Choroid plexus epithelial cell (primary cell): ENCODE data around the gene SCLY.

ENCODE experiments used
- DNase-seq: peaks from one replicate; pipeline ENCODE4 v3.0.0-alpha.2; 2010; ENCODE audit warnings: low read depth
- H3K4me3 ChIP-seq: 2 replicates; pipeline ENCODE4 v1.5.1; 2011; ENCODE audit warnings: low read depth, mild to moderate bottlenecking, control low read depth, low read length, moderate library complexity
- CTCF ChIP-seq: conservative IDR thresholded peaks from 2 replicates; pipeline ENCODE4 v1.5.1; 2011; ENCODE audit warnings: low read depth, mild to moderate bottlenecking, control low read depth, inconsistent platforms, low read length, moderate library complexity

SCLY gene

GRCh38 chr2:238105506-238106338, 44.9 kb downstream of the SCLY start:
- H3K4me3 ChIP-seq, result no peak overlapping the region
- no peak for DNase-seq
- no peak for TF ChIP-seq CTCF

GRCh38 chr2:238106339-238106697, 45.5 kb downstream of the SCLY start:
- H3K4me3 ChIP-seq, result no peak overlapping the region
- peak; percentile 25 for TF ChIP-seq CTCF
- no peak for DNase-seq

GRCh38 chr2:238106698-238107524, 46.1 kb downstream of the SCLY start:
- peak; percentile 54 for TF ChIP-seq CTCF
- H3K4me3 ChIP-seq, result no peak overlapping the region
- DNase-seq, result peak; percentile 37

GRCh38 chr2:238107525-238108422, 47.0 kb downstream of the SCLY start:
- no peak for DNase-seq
- H3K4me3 ChIP-seq, result no peak overlapping the region
- no peak for TF ChIP-seq CTCF

GRCh38 chr2:238108423-238109183, 47.8 kb downstream of the SCLY start:
- TF ChIP-seq CTCF, result no peak
- no peak for DNase-seq
- H3K4me3 ChIP-seq, result no peak overlapping the region

GRCh38 chr2:238113611-238114010, 52.8 kb downstream of the SCLY start:
- DNase-seq, result no peak
- no peak for TF ChIP-seq CTCF
- no peak overlapping the region for H3K4me3 ChIP-seq
